ENCODE results near the gene MAPK10. TPM values are rescaled to one million over a fixed set of nuclear protein-coding genes. Genes with fewer than 3 reads are reported as not detected.

The MAPK10 gene
- total RNA-seq, 1 experiment from 2014 or later: 0.44 TPM

DNA sequence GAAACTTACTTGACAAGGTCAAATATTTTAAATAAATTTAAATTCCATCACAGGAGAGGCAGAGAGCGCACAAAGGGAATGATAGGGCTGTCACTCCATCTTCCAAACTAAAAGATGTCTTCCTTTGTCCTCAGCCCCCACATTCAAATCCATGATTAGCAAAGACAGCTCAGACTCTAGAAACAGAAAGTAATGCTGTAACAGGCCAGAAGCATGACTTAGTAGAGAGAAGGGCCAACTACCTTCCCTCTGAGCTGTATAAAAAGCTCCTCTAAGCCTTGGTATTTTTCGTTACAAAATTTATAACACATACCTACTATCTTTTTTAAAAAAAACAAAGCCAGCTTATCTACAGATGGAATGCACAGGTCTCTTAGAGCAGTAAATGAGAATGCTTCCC is 207.4 kb downstream of the MAPK10 start:
- ChIA-PET POLR2A (ENCODE audit: unreplicated experiment) (no interaction called here), CTCF (no interaction called here)
- Histone ChIP-seq H3K79me2 (ENCODE audit: low read length) (no peaks in the 10 kb centered on the region), H3K36me3 (ENCODE audit: low read depth, low read length) (no peaks in the 10 kb centered on the region), H3K9ac (ENCODE audit: low read length) (no peak overlapping the region), H3F3A (ENCODE audit: low read length, unreplicated experiment) (no peaks in the 10 kb centered on the region), H3K4me1 (ENCODE audit: insufficient read depth, low read length) (no peaks in the 10 kb centered on the region), H3K27ac (ENCODE audit: low read length) (no peak overlapping the region), H4K20me1 (ENCODE audit: low read length) (no peaks in the 10 kb centered on the region), H3K4me2 (ENCODE audit: low read length) (no peak overlapping the region), H3K9me3 (ENCODE audit: low read length) (no peaks in the 10 kb centered on the region), H2AFZ (ENCODE audit: low read length) (no peak overlapping the region), H3K4me3 (ENCODE audit: low read length) (no peak overlapping the region), H3K9me2 (replicated peaks; ENCODE audit: low read length) (no peaks in the 10 kb centered on the region), H3K27me3 (ENCODE audit: low read length) (no peaks in the 10 kb centered on the region)
- BruUV-seq (replicated peaks): no TSS peak
- DNase-seq: no peak
- intact Hi-C loops (cut with micrococcal nuclease): no loop called here
- ATAC-seq: no peak
- TF ChIP-seq, protein P1, sequence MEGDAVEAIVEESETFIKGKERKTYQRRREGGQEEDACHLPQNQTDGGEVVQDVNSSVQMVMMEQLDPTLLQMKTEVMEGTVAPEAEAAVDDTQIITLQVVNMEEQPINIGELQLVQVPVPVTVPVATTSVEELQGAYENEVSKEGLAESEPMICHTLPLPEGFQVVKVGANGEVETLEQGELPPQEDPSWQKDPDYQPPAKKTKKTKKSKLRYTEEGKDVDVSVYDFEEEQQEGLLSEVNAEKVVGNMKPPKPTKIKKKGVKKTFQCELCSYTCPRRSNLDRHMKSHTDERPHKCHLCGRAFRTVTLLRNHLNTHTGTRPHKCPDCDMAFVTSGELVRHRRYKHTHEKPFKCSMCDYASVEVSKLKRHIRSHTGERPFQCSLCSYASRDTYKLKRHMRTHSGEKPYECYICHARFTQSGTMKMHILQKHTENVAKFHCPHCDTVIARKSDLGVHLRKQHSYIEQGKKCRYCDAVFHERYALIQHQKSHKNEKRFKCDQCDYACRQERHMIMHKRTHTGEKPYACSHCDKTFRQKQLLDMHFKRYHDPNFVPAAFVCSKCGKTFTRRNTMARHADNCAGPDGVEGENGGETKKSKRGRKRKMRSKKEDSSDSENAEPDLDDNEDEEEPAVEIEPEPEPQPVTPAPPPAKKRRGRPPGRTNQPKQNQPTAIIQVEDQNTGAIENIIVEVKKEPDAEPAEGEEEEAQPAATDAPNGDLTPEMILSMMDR (conservative IDR thresholded peaks at IDR 0.05; ENCODE audit: low read depth, low read length): no peak
- TF ChIP-seq EZH2 (IDR thresholded peaks at IDR 0.05; ENCODE audit: low read length, unreplicated experiment): no peak
- TF ChIP-seq EZH2phosphoT487 (IDR thresholded peaks at IDR 0.05; ENCODE audit: borderline replicate concordance, low read length): no peak

DNA sequence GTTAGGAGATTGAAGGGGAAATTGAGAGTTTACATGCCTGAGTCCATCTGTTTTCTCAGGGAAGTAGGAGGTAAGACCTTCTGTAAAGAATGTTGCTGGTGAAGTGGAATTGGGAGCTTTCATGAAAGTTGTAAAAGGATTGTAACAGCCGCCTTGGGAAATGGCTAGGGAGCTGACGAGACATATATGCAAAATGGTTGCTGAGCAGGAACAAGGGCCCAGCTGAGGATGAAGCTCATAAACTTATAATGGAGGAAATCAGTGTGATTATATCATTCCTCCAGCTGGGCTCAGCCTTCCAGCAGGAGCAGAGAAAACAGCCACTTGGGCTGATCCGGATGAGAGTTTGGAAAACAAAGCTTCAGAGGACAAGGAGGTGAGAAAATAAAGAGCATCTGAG is 208.7 kb downstream of the MAPK10 start:
- intact Hi-C loops (cut with micrococcal nuclease): no loop called here
- H4K20me1 ChIP-seq (ENCODE audit: low read length): no peaks in the 10 kb centered on the region
- H3K27me3 ChIP-seq (ENCODE audit: low read length): no peaks in the 10 kb centered on the region
- no peaks in the 10 kb centered on the region for H3K79me2 ChIP-seq (ENCODE audit: low read length)
- TF ChIP-seq, protein P1 (conservative IDR thresholded peaks at IDR 0.05; ENCODE audit: low read depth, low read length): no peak
- no peak for TF ChIP-seq EZH2 (IDR thresholded peaks at IDR 0.05; ENCODE audit: low read length, unreplicated experiment)
- no peak for TF ChIP-seq EZH2phosphoT487 (IDR thresholded peaks at IDR 0.05; ENCODE audit: borderline replicate concordance, low read length)
- H3K9ac ChIP-seq (ENCODE audit: low read length): no peak overlapping the region
- H3K4me3 ChIP-seq (ENCODE audit: low read length): no peak overlapping the region
- H3K9me2 ChIP-seq (replicated peaks; ENCODE audit: low read length): no peaks in the 10 kb centered on the region
- no TSS peak for BruUV-seq (replicated peaks)
- no peak for ATAC-seq
- no peak overlapping the region for H3K4me2 ChIP-seq (ENCODE audit: low read length)
- no peak overlapping the region for H2AFZ ChIP-seq (ENCODE audit: low read length)
- no peaks in the 10 kb centered on the region for H3F3A ChIP-seq (ENCODE audit: low read length, unreplicated experiment)
- H3K27ac ChIP-seq (ENCODE audit: low read length): no peak overlapping the region
- DNase-seq: no peak
- no peaks in the 10 kb centered on the region for H3K36me3 ChIP-seq (ENCODE audit: low read depth, low read length)
- CTCF ChIA-PET: no interaction called here
- H3K4me1 ChIP-seq (ENCODE audit: insufficient read depth, low read length): no peaks in the 10 kb centered on the region
- POLR2A ChIA-PET (ENCODE audit: unreplicated experiment): no interaction called here
- H3K9me3 ChIP-seq (ENCODE audit: low read length): no peaks in the 10 kb centered on the region

DNA sequence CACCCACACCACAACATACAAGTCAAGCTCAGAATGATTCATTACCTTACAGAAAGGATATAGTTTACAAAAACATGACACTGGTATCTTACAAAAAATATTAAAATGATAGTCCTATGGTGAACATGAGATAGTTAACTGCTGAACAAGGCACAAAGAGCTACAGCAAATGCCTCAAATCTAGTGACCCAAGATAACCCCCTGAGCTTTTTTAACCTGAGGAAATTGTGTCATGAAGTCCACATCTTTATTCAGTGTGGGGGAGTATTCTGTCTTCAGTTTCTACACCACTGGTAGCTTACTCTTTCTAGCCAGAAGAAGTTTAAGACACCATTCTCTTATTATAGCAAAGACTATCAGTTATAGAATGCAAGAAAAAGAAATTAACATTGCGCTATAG is 218.7 kb downstream of the MAPK10 start:
- intact Hi-C loops (cut with micrococcal nuclease): no loop called here
- Histone ChIP-seq H2AFZ (ENCODE audit: low read length) (no peak overlapping the region), H3K4me2 (ENCODE audit: low read length) (no peak overlapping the region), H3K27ac (ENCODE audit: low read length) (no peak overlapping the region), H3K4me3 (ENCODE audit: low read length) (no peak overlapping the region), H3F3A (ENCODE audit: low read length, unreplicated experiment) (no peaks in the 10 kb centered on the region), H3K9ac (ENCODE audit: low read length) (no peak overlapping the region), H3K9me2 (replicated peaks; ENCODE audit: low read length) (no peaks in the 10 kb centered on the region), H3K4me1 (ENCODE audit: insufficient read depth, low read length) (no peaks in the 10 kb centered on the region), H3K79me2 (ENCODE audit: low read length) (no peaks in the 10 kb centered on the region), H3K36me3 (ENCODE audit: low read depth, low read length) (no peaks in the 10 kb centered on the region), H4K20me1 (ENCODE audit: low read length) (no peaks in the 10 kb centered on the region), H3K27me3 (ENCODE audit: low read length) (no peaks in the 10 kb centered on the region), H3K9me3 (ENCODE audit: low read length) (no peaks in the 10 kb centered on the region)
- no peak for ATAC-seq
- POLR2A ChIA-PET (ENCODE audit: unreplicated experiment): no interaction called here
- DNase-seq: no peak
- BruUV-seq (replicated peaks): no TSS peak
- no peak for TF ChIP-seq EZH2 (IDR thresholded peaks at IDR 0.05; ENCODE audit: low read length, unreplicated experiment)
- TF ChIP-seq EZH2phosphoT487 (IDR thresholded peaks at IDR 0.05; ENCODE audit: borderline replicate concordance, low read length): no peak
- TF ChIP-seq, protein P1 (conservative IDR thresholded peaks at IDR 0.05; ENCODE audit: low read depth, low read length): no peak
- CTCF ChIA-PET: no interaction called here

Measured in PC-3 (cell line).